Endothelial cell of umbilical vein (primary cell): Measurements from ENCODE around the gene PNMA6F. TPM values are rescaled to one million over a fixed set of nuclear protein-coding genes. Genes with fewer than 3 reads are reported as not detected.

Experiments used
- BruUV-seq: library from RNA; stranded (reverse); fragments of 400-500 nt; replicated peaks from 2 replicates; lab custom pipeline; 2021; lab: Mats Ljungman, UMichigan
- CTCF ChIA-PET: fragments of 300-600, 350-600 bp; sonication (Branson Sonifier 250); formaldehyde crosslinking; loops from one replicate; lab custom pipeline; 2021; ENCODE audit warnings: antibody characterized with exemption, inconsistent platforms; lab: Charles Lee
- POLR2A ChIA-PET: fragments of 300-600, 350-600 bp; sonication (Branson Sonifier 250); formaldehyde crosslinking; loops from one replicate; lab custom pipeline; 2021; ENCODE audit warnings: antibody characterized with exemption, inconsistent platforms; lab: Charles Lee
- DNase-seq: peaks from one replicate; pipeline ENCODE4 v3.0.0-alpha.2; 2011; ENCODE audit warnings: low read depth, low spot score
- FAIRE-seq: peaks from 2 replicates; lab custom pipeline; 2011; peaks lifted over from hg19 to GRCh38; lab: Jason Lieb, UNC
- H2AFZ ChIP-seq: 2 replicates; pipeline ENCODE4 v1.6.0; 2012; ENCODE audit warnings: low read depth, low read length, control low read depth, inconsistent platforms
- H3K27ac ChIP-seq: 2 replicates; pipeline ENCODE4 v1.5.1; 2011; ENCODE audit warnings: low read depth, mild to moderate bottlenecking, control low read depth, low read length, moderate library complexity; ENCODE audit not compliant: insufficient read depth
- H3K27me3 ChIP-seq, 2 experiments: 2 replicates each; pipeline versions ENCODE4 v1.6.0 to v1.6.1; 2011; ENCODE audit warnings: low read length in 2 of 2, mixed read lengths in 1 of 2; ENCODE audit not compliant: control insufficient read depth in 2 of 2, insufficient read depth in 2 of 2
- H3K36me3 ChIP-seq, 2 experiments: 2 replicates in 1 of 2; 3 replicates in 1 of 2; pipeline ENCODE4 v1.5.1; 2011; ENCODE audit warnings: low read length in 2 of 2, mild to moderate bottlenecking in 1 of 2, moderate library complexity in 1 of 2; ENCODE audit not compliant: control insufficient read depth in 2 of 2, insufficient read depth in 2 of 2; ENCODE audit errors: extremely low read depth in 1 of 2
- H3K4me1 ChIP-seq: 3 replicates; pipeline ENCODE4 v1.5.1; 2011; ENCODE audit warnings: mild to moderate bottlenecking, low read length; ENCODE audit not compliant: control insufficient read depth, insufficient read depth; ENCODE audit errors: extremely low read depth
- H3K4me2 ChIP-seq: 2 replicates; pipeline ENCODE4 v1.6.1; 2011; ENCODE audit warnings: low read length, control low read depth, mixed read lengths; ENCODE audit not compliant: insufficient read depth
- H3K4me3 ChIP-seq, 3 experiments: fragments of 200-600 bp in 1 of 3; sonication (generic), shearing (Covaris generic) in 1 of 3; replicated peaks in 1 of 3; 2 replicates each; pipeline ENCODE4 v1.5.1; 2011 to 2016; ENCODE audit warnings: control low read depth in 3 of 3, low read length in 3 of 3, mild to moderate bottlenecking in 2 of 3, inconsistent platforms in 1 of 3, low read depth in 1 of 3, moderate library complexity in 1 of 3; ENCODE audit not compliant: insufficient read depth in 1 of 3
- H3K79me2 ChIP-seq: 2 replicates; pipeline ENCODE4 v1.6.0; 2012; ENCODE audit warnings: low read length, inconsistent platforms; ENCODE audit not compliant: control insufficient read depth, insufficient read depth
- H3K9ac ChIP-seq: replicated peaks from 2 replicates; pipeline ENCODE3; 2011; ENCODE audit warnings: low read length, control low read depth; ENCODE audit not compliant: insufficient read depth; ENCODE audit errors: extremely low read depth
- H3K9me1 ChIP-seq: replicated peaks from 3 replicates; pipeline ENCODE4 v1.6.0; 2011; ENCODE audit warnings: mild to moderate bottlenecking, low read length; ENCODE audit not compliant: control insufficient read depth, insufficient read depth; ENCODE audit errors: extremely low read depth
- H3K9me3 ChIP-seq: replicated peaks from 2 replicates; pipeline ENCODE4 v1.5.1; 2012; ENCODE audit warnings: low read length, inconsistent platforms; ENCODE audit not compliant: control insufficient read depth, insufficient read depth
- H4K20me1 ChIP-seq: replicated peaks from 2 replicates; pipeline ENCODE3; 2011; ENCODE audit warnings: mild to moderate bottlenecking, low read length; ENCODE audit not compliant: control insufficient read depth, insufficient read depth; ENCODE audit errors: extremely low read depth
- CTCF ChIP-seq, 2 donors: IDR thresholded peaks; 1 replicate in 1 of 2; 2 replicates in 1 of 2; pipeline ENCODE4 v1.5.1; 2011; ENCODE audit warnings: low read length in 2 of 2, mild to moderate bottlenecking in 2 of 2, moderate library complexity in 2 of 2, control low read depth in 1 of 2, inconsistent platforms in 1 of 2, low read depth in 1 of 2; ENCODE audit not compliant: insufficient read depth in 1 of 2; ENCODE audit errors: extremely low read depth in 1 of 2
- EZH2 ChIP-seq: IDR thresholded peaks from 2 replicates; pipeline ENCODE4 v1.6.1; 2012; ENCODE audit warnings: borderline replicate concordance, low read depth, mild to moderate bottlenecking, moderate library complexity, low read length, inconsistent platforms; ENCODE audit not compliant: severe bottlenecking
- FOS ChIP-seq: IDR thresholded peaks from 2 replicates; pipeline ENCODE4 v1.6.1; 2011; ENCODE audit warnings: mild to moderate bottlenecking, low read length, moderate library complexity, borderline replicate concordance; ENCODE audit not compliant: insufficient read depth
- GATA2 ChIP-seq: IDR thresholded peaks from 2 replicates; pipeline ENCODE4 v1.7.0; 2011; ENCODE audit warnings: low read depth, mild to moderate bottlenecking, moderate library complexity, mixed read lengths, low read length; ENCODE audit not compliant: insufficient read length, insufficient read depth
- JUN ChIP-seq: IDR thresholded peaks from 2 replicates; pipeline ENCODE4 v1.6.1; 2011; ENCODE audit warnings: borderline replicate concordance, low read depth; ENCODE audit not compliant: insufficient read length, insufficient read depth
- MYC ChIP-seq: IDR thresholded peaks from one replicate; pipeline ENCODE4 v1.6.1; 2011; ENCODE audit warnings: mild to moderate bottlenecking, low read depth, low read length
- POLR2A ChIP-seq: IDR thresholded peaks from 2 replicates; pipeline ENCODE4 v1.6.1; 2012; ENCODE audit warnings: low read depth, mild to moderate bottlenecking, control low read depth, low read length
- POLR2AphosphoS5 ChIP-seq: IDR thresholded peaks from 2 replicates; pipeline ENCODE4 v1.6.1; 2012; ENCODE audit warnings: low read depth, mild to moderate bottlenecking, control low read depth, low read length, moderate library complexity; ENCODE audit not compliant: insufficient read depth
- dilution Hi-C: fragments of 300-500 bp; cut with MboI; formaldehyde crosslinking; loops from one replicate; pipeline ENCODE4 v1.15.0; 2019; ENCODE audit warnings: low sequenced_read_pairs; ENCODE audit not compliant: extremely low pct_ligation_motif_present
- intact Hi-C: fragments of 100-400 bp; cut with micrococcal nuclease; formaldehyde crosslinking; loops from one replicate; pipeline ENCODE4 v1.10.0; 2022
- polyA plus RNA-seq, 4 experiments: library from polyadenylated mRNA; depleted of rRNA in 3 of 4; stranded (reverse) in 3 of 4; unstranded in 1 of 4; fragments of >200 nt; gene quantifications; 2 replicates each; pipeline versions ENCODE4 v1.2.1 to v1.2.3, GENCODE V29; 2011 to 2012; ENCODE audit warnings: missing spikeins in 1 of 4
- total RNA-seq: library from RNA; stranded (reverse); gene quantifications from 2 replicates; pipeline ENCODE4 v1.2.3, GENCODE V29; 2021
- TF ChIP-seq, protein P1 (sequence below): IDR thresholded peaks from 2 replicates; pipeline ENCODE4 v1.6.1; 2011; ENCODE audit not compliant: insufficient read depth, insufficient read length

PNMA6F gene
- total and polyA plus RNA-seq, 2 donors (not counting 3 experiments of a cell fraction or from before 2014, with no cell fraction given): not detected

- Histone ChIP-seq H3K9me1 (no peaks in the 10 kb centered on the region), H2AFZ (peak within 1 kb of the TSS; percentile 93), H3K27me3 (peaks cover 0 to 8% of the 10 kb centered on the region in 2 experiments), H3K4me3 (peak within 1 kb of the TSS; percentile 26 to 89 (median 51)), H3K9me3 (no peaks in the 10 kb centered on the region), H3K4me1 (no peaks in the 10 kb centered on the region), H3K4me2 (peak within 1 kb of the TSS; percentile 76), H4K20me1 (no peaks in the 10 kb centered on the region), H3K9ac (peak within 1 kb of the TSS; percentile 69), H3K79me2 (peaks cover 12% of the 10 kb centered on the region), H3K27ac (peak within 1 kb of the TSS; percentile 19), H3K36me3 (no peaks in the 10 kb centered on the region)
- TF ChIP-seq POLR2AphosphoS5 (peak; percentile 63), POLR2A (peak; percentile 40), GATA2 (no peak)
- CTCF ChIA-PET: interaction anchor here (0.7 kb wide), 1 partner anchor 10 kb away, joined by 3 read pairs; no protein-coding TSS in a partner anchor
- BruUV-seq: no TSS peak
- intact Hi-C loops (no loop called here), dilution Hi-C loops (no loop called here)
- DNase-seq (peak; percentile 72), FAIRE-seq (peak; percentile 82)
- POLR2A ChIA-PET: interaction anchor here (0.6 kb wide), 1 partner anchor 16 kb away, joined by 5 read pairs; no protein-coding TSS in a partner anchor
Observed at GRCh38 chrX:153333821-153334653, 12.5 kb upstream of the PNMA6F start, which contains the start of gene ZNF275. TSS of gene ZNF275 (plus strand) at chrX:153334153. CDS start at chrX:153336680, 2,527 bp downstream.

- dilution Hi-C loops: no loop called here
- no peaks in the 10 kb centered on the region for H3K4me1 ChIP-seq
- TF ChIP-seq POLR2A: no peak
- no peak for TF ChIP-seq MYC
- TF ChIP-seq, protein P1, sequence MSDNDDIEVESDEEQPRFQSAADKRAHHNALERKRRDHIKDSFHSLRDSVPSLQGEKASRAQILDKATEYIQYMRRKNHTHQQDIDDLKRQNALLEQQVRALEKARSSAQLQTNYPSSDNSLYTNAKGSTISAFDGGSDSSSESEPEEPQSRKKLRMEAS: no peak
- no peak for TF ChIP-seq CTCF (IDR thresholded peaks at IDR 0.05; ENCODE audit: extremely low read depth in 1 of 2, insufficient read depth in 1 of 2, low read depth in 1 of 2, low read length in 2 of 2)
- no peak for TF ChIP-seq POLR2AphosphoS5
- TF ChIP-seq JUN: no peak
- no peak for TF ChIP-seq FOS
- no peak for TF ChIP-seq EZH2
- no peak for TF ChIP-seq GATA2
- H3K27me3 ChIP-seq: peaks cover 2 to 10% of the 10 kb centered on the region in 2 experiments
- CTCF ChIA-PET: no interaction called here
- intact Hi-C loops: no loop called here
- peaks cover 12% of the 10 kb centered on the region for H3K79me2 ChIP-seq
- no peak overlapping the region for H3K9ac ChIP-seq
- H3K4me3 ChIP-seq: peak overlapping the region in 1 of 3 experiments; percentile 40
- no peaks in the 10 kb centered on the region for H3K9me3 ChIP-seq
- H2AFZ ChIP-seq: peak overlapping the region; percentile 93
- BruUV-seq: no TSS peak
- DNase-seq: no peak
- peak overlapping the region; percentile 76 for H3K4me2 ChIP-seq
- no peaks in the 10 kb centered on the region for H3K36me3 ChIP-seq
- no peak for FAIRE-seq
- no peaks in the 10 kb centered on the region for H4K20me1 ChIP-seq
- no peak overlapping the region for H3K27ac ChIP-seq
- H3K9me1 ChIP-seq: no peaks in the 10 kb centered on the region
- POLR2A ChIA-PET: no interaction called here
Observed at GRCh38 chrX:153333266-153333665, 11.7 kb upstream of the PNMA6F start.
